Suprapubic skin (tissue), 4 donors: Measurements from ENCODE around the gene VGF. TPM values are rescaled to one million over a fixed set of nuclear protein-coding genes. Genes with fewer than 3 reads are reported as not detected.

Experiments
- DNase-seq, 2 donors: peaks; one replicate each; pipeline ENCODE4 v3.0.0-alpha.2; 2019; ENCODE audit warnings: low spot score in 2 of 2
- H3K27ac ChIP-seq: fragments of 200-600 bp; sonication (generic); one replicate; pipeline ENCODE4 v1.5.1; 2019
- H3K27me3 ChIP-seq: fragments of 200-600 bp; sonication (generic); one replicate; pipeline ENCODE4 v1.5.1; 2019
- H3K36me3 ChIP-seq: fragments of 200-600 bp; sonication (generic); one replicate; pipeline ENCODE4 v1.5.1; 2019
- H3K4me1 ChIP-seq: fragments of 200-600 bp; sonication (generic); one replicate; pipeline ENCODE4 v1.5.1; 2019
- H3K4me3 ChIP-seq: fragments of 200-600 bp; sonication (generic); one replicate; pipeline ENCODE4 v1.5.1; 2019; ENCODE audit warnings: mild to moderate bottlenecking
- H3K9me3 ChIP-seq: fragments of 200-600 bp; sonication (generic); one replicate; pipeline ENCODE4 v1.5.1; 2019
- CTCF ChIP-seq, 2 donors: fragments of 200-600 bp in 1 of 2; fragments of 450-650 bp in 1 of 2; sonication (generic) in 1 of 2; IDR thresholded peaks; one replicate each; pipeline ENCODE4 v1.5.1; 2016 to 2019; ENCODE audit warnings: antibody characterized with exemption in 2 of 2, mild to moderate bottlenecking in 1 of 2, moderate library complexity in 1 of 2
- EP300 ChIP-seq: sonication (generic); formaldehyde crosslinking; IDR thresholded peaks from one replicate; pipeline ENCODE4 v1.6.1; 2017; ENCODE audit warnings: antibody characterized with exemption
- POLR2A ChIP-seq, 2 donors: fragments of 450-650 bp; IDR thresholded peaks; one replicate each; pipeline ENCODE4 v1.6.1; 2017; ENCODE audit warnings: antibody characterized with exemption in 2 of 2, mild to moderate bottlenecking in 2 of 2, moderate library complexity in 2 of 2
- POLR2AphosphoS5 ChIP-seq, 3 donors: sonication (generic); formaldehyde crosslinking; IDR thresholded peaks; one replicate each; pipeline ENCODE4 v1.6.1; 2017; ENCODE audit warnings: antibody characterized with exemption in 3 of 3
- WGBS: methylation state at CpG from one replicate; pipeline ENCODE4 v1.1.5; 2018; 5-methylcytosine and 5-hydroxymethylcytosine counted together
- total RNA-seq, 4 donors: library from RNA; depleted of rRNA; stranded (reverse); fragments of >200 nt; gene quantifications; one replicate each; pipeline ENCODE4 v1.1.0, GENCODE V29; 2016

VGF gene
- total RNA-seq, 4 donors from 2014 or later: 0.38 to 0.99 (median 0.59) TPM; not detected in 1

- 3% methylated on average over 6 of the region's 6 CpGs for WGBS
- TF ChIP-seq EP300 (no peak), CTCF (IDR thresholded peaks at IDR 0.05) (no peak), POLR2AphosphoS5 (IDR thresholded peaks at IDR 0.05) (no peak), POLR2A (IDR thresholded peaks at IDR 0.05) (no peak)
- no peaks in the 10 kb centered on the region for H3K9me3 ChIP-seq
- H3K4me3 ChIP-seq: no peak overlapping the region
- peaks cover 100% of the 10 kb centered on the region for H3K27me3 ChIP-seq
- H3K4me1 ChIP-seq: peaks cover 72% of the 10 kb centered on the region
- no peaks in the 10 kb centered on the region for H3K36me3 ChIP-seq
- DNase-seq: no peak
- no peak overlapping the region for H3K27ac ChIP-seq
Observed at GRCh38 chr7:101168412-101169049, 3.2 kb upstream of the VGF start.

GRCh38 chr7:101167645-101168411, 2.5 kb upstream of the VGF start:
- Histone ChIP-seq H3K9me3 (no peaks in the 10 kb centered on the region), H3K4me3 (no peak overlapping the region), H3K4me1 (peaks cover 72% of the 10 kb centered on the region), H3K27me3 (peaks cover 100% of the 10 kb centered on the region), H3K36me3 (no peaks in the 10 kb centered on the region), H3K27ac (no peak overlapping the region)
- DNase-seq: no peak
- 3% methylated on average over 12 of the region's 12 CpGs for WGBS
- no peak for TF ChIP-seq POLR2A (IDR thresholded peaks at IDR 0.05)
- TF ChIP-seq POLR2AphosphoS5 (IDR thresholded peaks at IDR 0.05): no peak
- no peak for TF ChIP-seq CTCF (IDR thresholded peaks at IDR 0.05)
- no peak for TF ChIP-seq EP300

- under 1% methylated on average over 19 of the region's 19 CpGs for WGBS
- Histone ChIP-seq H3K4me1 (peaks cover 72% of the 10 kb centered on the region), H3K4me3 (no peak overlapping the region)
Observed at GRCh38 chr7:101166909-101167644, 1.7 kb upstream of the VGF start.

GRCh38 chr7:101166648-101166908, 1.2 kb upstream of the VGF start:
- Histone ChIP-seq H3K27ac (no peak overlapping the region), H3K4me1 (peaks cover 68% of the 10 kb centered on the region), H3K36me3 (no peaks in the 10 kb centered on the region), H3K9me3 (no peaks in the 10 kb centered on the region), H3K27me3 (peaks cover 98% of the 10 kb centered on the region), H3K4me3 (no peak overlapping the region)
- 3% methylated on average over 8 of the region's 11 CpGs for WGBS
- DNase-seq: no peak
- TF ChIP-seq POLR2A (IDR thresholded peaks at IDR 0.05): no peak
- TF ChIP-seq CTCF (IDR thresholded peaks at IDR 0.05): no peak
- TF ChIP-seq POLR2AphosphoS5 (IDR thresholded peaks at IDR 0.05): no peak
- TF ChIP-seq EP300: no peak

More at GRCh38 chr7:101166909-101167644, 1.7 kb upstream of the VGF start:
- TF ChIP-seq EP300 (no peak), CTCF (IDR thresholded peaks at IDR 0.05) (no peak), POLR2A (IDR thresholded peaks at IDR 0.05) (no peak), POLR2AphosphoS5 (IDR thresholded peaks at IDR 0.05) (no peak)
- H3K36me3 ChIP-seq: no peaks in the 10 kb centered on the region
- H3K27me3 ChIP-seq: peaks cover 100% of the 10 kb centered on the region
- H3K9me3 ChIP-seq: no peaks in the 10 kb centered on the region
- DNase-seq: no peak
- no peak overlapping the region for H3K27ac ChIP-seq
